Activated CD8-positive, alpha-beta T cell treated with anti-CD3 and anti-CD28 coated beads, Interleukin-2, amount 10 ng/mL, durations not matched to agents 7 days and 5 days (primary cell): Measurements from ENCODE around the gene SEMA6A. TPM values are rescaled to one million over a fixed set of nuclear protein-coding genes. Genes with fewer than 3 reads are reported as not detected.

Experiments
- ATAC-seq: fragments of 150-1000 bp; cut with Tn5 transposase; one replicate; pipeline ENCODE4 v1.10.0; 2021; ENCODE audit warnings: moderate library complexity
- CTCF ChIA-PET: fragments of 350-600 bp; sonication (Branson Sonifier 250); formaldehyde crosslinking; loops from one replicate; lab custom pipeline; 2021; ENCODE audit warnings: antibody characterized with exemption; lab: Charles Lee
- POLR2A ChIA-PET: fragments of 350-600 bp; sonication (Branson Sonifier 250); formaldehyde crosslinking; loops from one replicate; lab custom pipeline; 2021; ENCODE audit warnings: antibody characterized with exemption; lab: Charles Lee
- DNase-seq: peaks from one replicate; pipeline ENCODE4 v3.0.0-alpha.2; 2020
- H3K27ac Mint-ChIP-seq: one replicate; pipeline ENCODE4 v1.8.0; 2021; ENCODE audit warnings: mild to moderate bottlenecking, mixed read lengths
- H3K27me3 Mint-ChIP-seq: one replicate; pipeline ENCODE4 v1.8.0; 2021; ENCODE audit warnings: low read depth, mixed read lengths
- H3K36me3 Mint-ChIP-seq: one replicate; pipeline ENCODE4 v1.8.0; 2021; ENCODE audit warnings: low read depth, mixed read lengths
- H3K4me1 Mint-ChIP-seq: one replicate; pipeline ENCODE4 v1.8.0; 2021; ENCODE audit warnings: low read depth, mixed read lengths
- H3K4me3 Mint-ChIP-seq: one replicate; pipeline ENCODE4 v1.8.0; 2021; ENCODE audit warnings: mild to moderate bottlenecking, mixed read lengths
- H3K9me3 Mint-ChIP-seq: one replicate; pipeline ENCODE4 v1.8.0; 2022; ENCODE audit warnings: mixed read lengths; ENCODE audit not compliant: insufficient read depth
- total RNA-seq, 2 experiments: library from RNA; stranded (reverse); gene quantifications; one replicate each; pipeline ENCODE4 v1.2.3, GENCODE V29; 2021

Gene SEMA6A
- total RNA-seq, 2 experiments from 2014 or later: not detected

- DNase-seq (no peak), ATAC-seq (no peak)
- Mint-ChIP-seq H3K27ac (no peak overlapping the region), H3K27me3 (no peaks in the 10 kb centered on the region), H3K4me1 (no peaks in the 10 kb centered on the region), H3K9me3 (no peaks in the 10 kb centered on the region), H3K4me3 (no peak overlapping the region), H3K36me3 (no peaks in the 10 kb centered on the region)
- ChIA-PET CTCF (no interaction called here), POLR2A (no interaction called here)
Observed at GRCh38 chr5:116509483-116510244, 65.0 kb downstream of the SEMA6A start.

GRCh38 chr5:116508835-116509234 lies 65.8 kb downstream of the SEMA6A start:
- H3K27me3 Mint-ChIP-seq: no peaks in the 10 kb centered on the region
- H3K4me1 Mint-ChIP-seq: no peaks in the 10 kb centered on the region
- H3K9me3 Mint-ChIP-seq: no peaks in the 10 kb centered on the region
- ATAC-seq (no peak), DNase-seq (no peak)
- H3K27ac Mint-ChIP-seq: no peak overlapping the region
- POLR2A ChIA-PET: no interaction called here
- H3K36me3 Mint-ChIP-seq: no peaks in the 10 kb centered on the region
- CTCF ChIA-PET: no interaction called here
- no peak overlapping the region for H3K4me3 Mint-ChIP-seq

GRCh38 chr5:116507941-116508655 lies 66.5 kb downstream of the SEMA6A start:
- no peaks in the 10 kb centered on the region for H3K27me3 Mint-ChIP-seq
- DNase-seq: no peak
- no peaks in the 10 kb centered on the region for H3K4me1 Mint-ChIP-seq
- no peaks in the 10 kb centered on the region for H3K36me3 Mint-ChIP-seq
- H3K27ac Mint-ChIP-seq: no peak overlapping the region
- H3K9me3 Mint-ChIP-seq: no peaks in the 10 kb centered on the region
- no peak for ATAC-seq
- CTCF ChIA-PET: no interaction called here
- H3K4me3 Mint-ChIP-seq: no peak overlapping the region
- POLR2A ChIA-PET: no interaction called here

- no peak for DNase-seq
- Mint-ChIP-seq H3K36me3 (no peaks in the 10 kb centered on the region), H3K9me3 (no peaks in the 10 kb centered on the region), H3K27me3 (no peaks in the 10 kb centered on the region), H3K4me3 (no peak overlapping the region), H3K27ac (no peak overlapping the region), H3K4me1 (no peaks in the 10 kb centered on the region)
- POLR2A ChIA-PET: no interaction called here
- CTCF ChIA-PET: no interaction called here
- no peak for ATAC-seq
Observed at GRCh38 chr5:116507051-116507537, 67.5 kb downstream of the SEMA6A start.

- ATAC-seq (no peak), DNase-seq (no peak)
- CTCF ChIA-PET: no interaction called here
- no peak overlapping the region for H3K4me3 Mint-ChIP-seq
- no peaks in the 10 kb centered on the region for H3K27me3 Mint-ChIP-seq
- H3K36me3 Mint-ChIP-seq: no peaks in the 10 kb centered on the region
- H3K27ac Mint-ChIP-seq: no peak overlapping the region
- H3K4me1 Mint-ChIP-seq: no peaks in the 10 kb centered on the region
- H3K9me3 Mint-ChIP-seq: no peaks in the 10 kb centered on the region
- POLR2A ChIA-PET: no interaction called here
Observed at GRCh38 chr5:116506488-116506887, 68.1 kb downstream of the SEMA6A start.

GRCh38 chr5:116504593-116505166 lies 69.9 kb downstream of the SEMA6A start:
- H3K36me3 Mint-ChIP-seq: no peaks in the 10 kb centered on the region
- no peaks in the 10 kb centered on the region for H3K4me1 Mint-ChIP-seq
- no peaks in the 10 kb centered on the region for H3K27me3 Mint-ChIP-seq
- H3K27ac Mint-ChIP-seq: no peak overlapping the region
- DNase-seq (no peak), ATAC-seq (no peak)
- ChIA-PET POLR2A (no interaction called here), CTCF (no interaction called here)
- H3K9me3 Mint-ChIP-seq: no peaks in the 10 kb centered on the region
- no peak overlapping the region for H3K4me3 Mint-ChIP-seq

- no peak overlapping the region for H3K4me3 Mint-ChIP-seq
- no peaks in the 10 kb centered on the region for H3K4me1 Mint-ChIP-seq
- no peaks in the 10 kb centered on the region for H3K27me3 Mint-ChIP-seq
- H3K9me3 Mint-ChIP-seq: no peaks in the 10 kb centered on the region
- POLR2A ChIA-PET: no interaction called here
- H3K27ac Mint-ChIP-seq: no peak overlapping the region
- ATAC-seq (no peak), DNase-seq (no peak)
- CTCF ChIA-PET: no interaction called here
- H3K36me3 Mint-ChIP-seq: no peaks in the 10 kb centered on the region
Observed at GRCh38 chr5:116502616-116503015, 72.0 kb downstream of the SEMA6A start.

GRCh38 chr5:116502138-116502537 lies 72.5 kb downstream of the SEMA6A start:
- ChIA-PET CTCF (no interaction called here), POLR2A (no interaction called here)
- DNase-seq: no peak
- Mint-ChIP-seq H3K9me3 (no peaks in the 10 kb centered on the region), H3K4me3 (no peak overlapping the region), H3K27me3 (no peaks in the 10 kb centered on the region), H3K27ac (no peak overlapping the region), H3K4me1 (no peaks in the 10 kb centered on the region), H3K36me3 (no peaks in the 10 kb centered on the region)
- no peak for ATAC-seq

- peaks cover 2% of the 10 kb centered on the region for H3K36me3 Mint-ChIP-seq
- H3K4me1 Mint-ChIP-seq: no peaks in the 10 kb centered on the region
- DNase-seq (no peak), ATAC-seq (no peak)
- no peak overlapping the region for H3K27ac Mint-ChIP-seq
- no peaks in the 10 kb centered on the region for H3K27me3 Mint-ChIP-seq
- POLR2A ChIA-PET: no interaction called here
- no peaks in the 10 kb centered on the region for H3K9me3 Mint-ChIP-seq
- no peak overlapping the region for H3K4me3 Mint-ChIP-seq
- CTCF ChIA-PET: interaction anchor here (1.3 kb wide), 1 partner anchor 363 kb away, joined by 4 read pairs; no protein-coding TSS in a partner anchor
Observed at GRCh38 chr5:116498503-116499048, 76.0 kb downstream of the SEMA6A start.

- H3K27ac Mint-ChIP-seq: no peak overlapping the region
- CTCF ChIA-PET: interaction anchor here (1.3 kb wide), 1 partner anchor 362 kb away, joined by 4 read pairs; no protein-coding TSS in a partner anchor
- no peak for ATAC-seq
- POLR2A ChIA-PET: no interaction called here
- H3K9me3 Mint-ChIP-seq: no peaks in the 10 kb centered on the region
- H3K4me3 Mint-ChIP-seq: no peak overlapping the region
- no peak for DNase-seq
- no peaks in the 10 kb centered on the region for H3K4me1 Mint-ChIP-seq
- peaks cover 2% of the 10 kb centered on the region for H3K36me3 Mint-ChIP-seq
- H3K27me3 Mint-ChIP-seq: no peaks in the 10 kb centered on the region
Observed at GRCh38 chr5:116497631-116498030, 77.0 kb downstream of the SEMA6A start.

GRCh38 chr5:116495786-116496357 lies 78.8 kb downstream of the SEMA6A start:
- CTCF ChIA-PET: no interaction called here
- DNase-seq (no peak), ATAC-seq (no peak)
- H3K27ac Mint-ChIP-seq: no peak overlapping the region
- H3K9me3 Mint-ChIP-seq: no peaks in the 10 kb centered on the region
- H3K36me3 Mint-ChIP-seq: peaks cover 2% of the 10 kb centered on the region
- no peak overlapping the region for H3K4me3 Mint-ChIP-seq
- no peaks in the 10 kb centered on the region for H3K27me3 Mint-ChIP-seq
- POLR2A ChIA-PET: no interaction called here
- peaks cover 12% of the 10 kb centered on the region for H3K4me1 Mint-ChIP-seq
